HG02970 (cell line): ENCODE results near the gene IKZF3.
"Not testable (repeated sequence)": the region's sequence is repeated elsewhere in the genome, so short reads cannot be mapped to it uniquely, and the experiment has no call there.

Source experiments
- ATAC-seq: cut with Tn5 transposase; IDR thresholded peaks from one replicate; pipeline ENCODE4 v1.9.1; 2021; ENCODE audit warnings: mild to moderate bottlenecking, moderate library complexity, moderate number of reproducible peaks; ENCODE audit not compliant: unreplicated experiment, low FRiP score

IKZF3 gene

GRCh38 chr17:39861235-39861634, 2.9 kb downstream of the IKZF3 start:
- ATAC-seq = no peak

GRCh38 chr17:39855911-39856649, 8.0 kb downstream of the IKZF3 start:
- not testable (repeated sequence) for ATAC-seq

GRCh38 chr17:39854909-39855308, 9.2 kb downstream of the IKZF3 start:
- ATAC-seq = no peak

- ATAC-seq = no peak
These were observed 11.9 kb downstream of the IKZF3 start for GRCh38 chr17:39852239-39852638.

- ATAC-seq = not testable (repeated sequence)
These were observed 13.9 kb downstream of the IKZF3 start for GRCh38 chr17:39850186-39850585.

- no peak for ATAC-seq
These were observed 15.5 kb downstream of the IKZF3 start for GRCh38 chr17:39848600-39848999.

- no peak for ATAC-seq
These were observed 17.9 kb downstream of the IKZF3 start for GRCh38 chr17:39846205-39846604.

GRCh38 chr17:39845052-39845846, 18.9 kb downstream of the IKZF3 start:
- ATAC-seq = no peak

- ATAC-seq = no peak
These were observed 22.9 kb downstream of the IKZF3 start for GRCh38 chr17:39841134-39841683.

GRCh38 chr17:39838784-39839183, 25.3 kb downstream of the IKZF3 start:
- no peak for ATAC-seq

- no peak for ATAC-seq
These were observed 26.1 kb downstream of the IKZF3 start for GRCh38 chr17:39838057-39838456.

GRCh38 chr17:39836117-39836516, 28.0 kb downstream of the IKZF3 start:
- ATAC-seq = no peak

- no peak for ATAC-seq
These were observed 28.9 kb downstream of the IKZF3 start for GRCh38 chr17:39835038-39835786.

GRCh38 chr17:39834017-39834416, 30.1 kb downstream of the IKZF3 start:
- ATAC-seq = no peak

- ATAC-seq = no peak
These were observed 32.5 kb downstream of the IKZF3 start for GRCh38 chr17:39831588-39831987.

GRCh38 chr17:39828443-39828842, 35.7 kb downstream of the IKZF3 start:
- ATAC-seq = no peak

GRCh38 chr17:39826334-39826733, 37.8 kb downstream of the IKZF3 start:
- no peak for ATAC-seq

- no peak for ATAC-seq
These were observed 40.6 kb downstream of the IKZF3 start for GRCh38 chr17:39823407-39824054.

GRCh38 chr17:39822051-39822451, 42.1 kb downstream of the IKZF3 start:
- ATAC-seq = no peak

- ATAC-seq = no peak
These were observed 43.1 kb downstream of the IKZF3 start for GRCh38 chr17:39820987-39821386.
